ENCODE results near the gene CMKLR1. TPM values are rescaled to one million over a fixed set of nuclear protein-coding genes. Genes with fewer than 3 reads are reported as not detected.

Gene CMKLR1
- total RNA-seq, 1 experiment from 2014 or later: 0.15 TPM

DNA sequence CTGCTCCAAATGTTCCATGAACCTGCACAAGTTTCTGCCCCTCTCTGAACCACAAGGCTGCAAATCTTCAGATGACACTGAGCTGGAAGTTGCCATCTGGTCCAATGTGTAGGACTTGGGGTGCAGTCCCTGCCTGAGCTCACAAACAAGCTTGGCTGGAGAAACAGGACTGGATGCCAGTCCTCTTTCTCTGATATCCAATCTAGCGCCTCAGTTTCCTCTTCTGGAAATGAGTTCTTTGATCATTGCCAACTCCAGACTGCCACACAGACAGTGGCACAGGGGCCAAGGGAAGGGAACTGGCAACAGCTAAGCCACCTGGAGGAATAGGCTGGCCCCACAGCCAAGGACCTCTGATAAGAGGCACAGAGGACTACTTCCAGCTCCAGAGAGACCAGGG is 15.5 kb downstream of the CMKLR1 start (continued):
- TF ChIP-seq ZBTB33 (IDR thresholded peaks at IDR 0.05; ENCODE audit: extremely low read depth, insufficient replicate concordance, low read length) (no peak), SRF (IDR thresholded peaks at IDR 0.05; ENCODE audit: low read depth) (no peak), SIN3A (IDR thresholded peaks at IDR 0.05; ENCODE audit: low read depth) (no peak), CEBPB (IDR thresholded peaks at IDR 0.05; ENCODE audit: low read depth) (no peak), ZNF274 (IDR thresholded peaks at IDR 0.05; ENCODE audit: low read depth, low read length) (no peak), ATF3 (IDR thresholded peaks at IDR 0.05) (no peak), EGR1 (IDR thresholded peaks at IDR 0.05; ENCODE audit: low read depth) (no peak)

DNA sequence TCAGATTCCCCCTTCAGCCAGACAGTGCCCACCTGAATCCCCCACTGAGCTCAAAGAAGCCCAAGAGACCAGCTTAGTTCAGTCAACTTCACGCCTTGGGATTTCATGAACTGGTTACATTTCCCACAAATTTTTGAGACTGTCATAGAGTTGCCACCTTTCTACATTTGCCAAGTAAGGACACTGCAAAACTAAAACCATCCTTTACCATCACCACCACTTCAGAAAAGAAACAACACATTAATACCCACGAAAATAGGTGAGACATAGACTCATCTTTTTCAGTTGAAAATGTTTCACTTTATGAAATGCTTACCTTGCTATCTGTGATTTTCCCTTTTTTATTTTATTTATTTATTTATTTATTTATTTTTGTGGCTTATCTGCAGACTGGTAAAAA is 16.1 kb downstream of the CMKLR1 start:
- Histone ChIP-seq H3K9ac (ENCODE audit: low read length) (no peak overlapping the region), H3K4me3 (replicated peaks in 1 of 2; ENCODE audit: low read depth in 1 of 2, low read length in 2 of 2) (no peak overlapping the region), H3K27me3 (ENCODE audit: insufficient read depth, low read length) (peaks cover 44% of the 10 kb centered on the region), H4K20me1 (ENCODE audit: insufficient read depth) (no peaks in the 10 kb centered on the region), H2AFZ (ENCODE audit: low read depth, low read length, poor library complexity, severe bottlenecking) (no peak overlapping the region), H3K9me2 (ENCODE audit: insufficient read depth) (no peaks in the 10 kb centered on the region), H3K9me3 (ENCODE audit: control insufficient read depth in 1 of 2, insufficient read depth in 1 of 2, low read depth in 1 of 2, low read length in 2 of 2) (no peaks in the 10 kb centered on the region), H3K4me1 (ENCODE audit: control insufficient read depth in 1 of 2, insufficient read depth in 2 of 2, low read length in 2 of 2) (no peaks in the 10 kb centered on the region), H3K36me3 (ENCODE audit: control insufficient read depth in 1 of 2, insufficient read depth in 2 of 2, low read length in 2 of 2) (no peaks in the 10 kb centered on the region), H3K79me2 (ENCODE audit: insufficient read depth, low read length) (no peaks in the 10 kb centered on the region), H3K27ac (ENCODE audit: low read depth, low read length) (no peak overlapping the region), H3K4me2 (ENCODE audit: low read length) (no peak overlapping the region)
- POLR2A ChIA-PET: no interaction called here
- no peak for ATAC-seq
- BruUV-seq (replicated peaks): no TSS peak
- DNase-seq (ENCODE audit: low read depth, low spot score): no peak
- CTCF ChIA-PET: no interaction called here
- RAD21 ChIA-PET (ENCODE audit: low non-redundant PET in 1 of 2, low total read pairs in 2 of 2, uncharacterized antibody in 2 of 2, unreplicated experiment in 2 of 2): no interaction called here
- intact Hi-C loops (cut with micrococcal nuclease): no loop called here
- no peak for TF ChIP-seq MAX (IDR thresholded peaks at IDR 0.05)
- TF ChIP-seq, protein P1, sequence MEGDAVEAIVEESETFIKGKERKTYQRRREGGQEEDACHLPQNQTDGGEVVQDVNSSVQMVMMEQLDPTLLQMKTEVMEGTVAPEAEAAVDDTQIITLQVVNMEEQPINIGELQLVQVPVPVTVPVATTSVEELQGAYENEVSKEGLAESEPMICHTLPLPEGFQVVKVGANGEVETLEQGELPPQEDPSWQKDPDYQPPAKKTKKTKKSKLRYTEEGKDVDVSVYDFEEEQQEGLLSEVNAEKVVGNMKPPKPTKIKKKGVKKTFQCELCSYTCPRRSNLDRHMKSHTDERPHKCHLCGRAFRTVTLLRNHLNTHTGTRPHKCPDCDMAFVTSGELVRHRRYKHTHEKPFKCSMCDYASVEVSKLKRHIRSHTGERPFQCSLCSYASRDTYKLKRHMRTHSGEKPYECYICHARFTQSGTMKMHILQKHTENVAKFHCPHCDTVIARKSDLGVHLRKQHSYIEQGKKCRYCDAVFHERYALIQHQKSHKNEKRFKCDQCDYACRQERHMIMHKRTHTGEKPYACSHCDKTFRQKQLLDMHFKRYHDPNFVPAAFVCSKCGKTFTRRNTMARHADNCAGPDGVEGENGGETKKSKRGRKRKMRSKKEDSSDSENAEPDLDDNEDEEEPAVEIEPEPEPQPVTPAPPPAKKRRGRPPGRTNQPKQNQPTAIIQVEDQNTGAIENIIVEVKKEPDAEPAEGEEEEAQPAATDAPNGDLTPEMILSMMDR (IDR thresholded peaks at IDR 0.05 in 2 of 3, conservative IDR thresholded peaks at IDR 0.05 in 1 of 3; ENCODE audit: borderline replicate concordance in 1 of 3, insufficient read depth in 1 of 3, low read depth in 2 of 3, low read length in 2 of 3): no peak
- TF ChIP-seq YY1 (IDR thresholded peaks at IDR 0.05; ENCODE audit: extremely low read depth, insufficient replicate concordance, low read depth, low read length): no peak
- no peak for TF ChIP-seq SP1 (IDR thresholded peaks at IDR 0.05; ENCODE audit: low read depth)
- no peak for TF ChIP-seq EGR1 (IDR thresholded peaks at IDR 0.05; ENCODE audit: low read depth)
- no peak for TF ChIP-seq EZH2phosphoT487 (IDR thresholded peaks at IDR 0.05; ENCODE audit: borderline replicate concordance)
- no peak for TF ChIP-seq ZNF274 (IDR thresholded peaks at IDR 0.05; ENCODE audit: low read depth, low read length)
- no peak for TF ChIP-seq ELF1 (IDR thresholded peaks at IDR 0.05; ENCODE audit: borderline replicate concordance, low read depth)
- TF ChIP-seq CEBPB (IDR thresholded peaks at IDR 0.05; ENCODE audit: low read depth): no peak
- no peak for TF ChIP-seq CBX3 (IDR thresholded peaks at IDR 0.05; ENCODE audit: low read depth)
- TF ChIP-seq ZBTB33 (IDR thresholded peaks at IDR 0.05; ENCODE audit: extremely low read depth, insufficient replicate concordance, low read length): no peak
- TF ChIP-seq TCF7L2 (IDR thresholded peaks at IDR 0.05; ENCODE audit: borderline replicate concordance, extremely low read depth, insufficient read depth, insufficient read length): no peak
- no peak for TF ChIP-seq RAD21 (IDR thresholded peaks at IDR 0.05; ENCODE audit: low read depth)
- TF ChIP-seq EZH2 (IDR thresholded peaks at IDR 0.05): no peak
- TF ChIP-seq JUND (IDR thresholded peaks at IDR 0.05): no peak
